Naive thymus-derived CD4-positive, alpha-beta T cell (primary cell): Measurements from ENCODE around the gene TMPRSS13. TPM values are rescaled to one million over a fixed set of nuclear protein-coding genes. Genes with fewer than 3 reads are reported as not detected.

Experiments
- ATAC-seq: fragments of 150-1000 bp; cut with Tn5 transposase; 2 replicates; pipeline ENCODE4 v1.10.0; 2021; ENCODE audit warnings: mild to moderate bottlenecking, moderate library complexity
- CTCF ChIA-PET: fragments of 350-600 bp; sonication (Branson Sonifier 250); formaldehyde crosslinking; loops from one replicate; lab custom pipeline; 2021; ENCODE audit warnings: antibody characterized with exemption; lab: Charles Lee
- POLR2A ChIA-PET: fragments of 350-600 bp; sonication (Branson Sonifier 250); formaldehyde crosslinking; loops from one replicate; lab custom pipeline; 2021; ENCODE audit warnings: antibody characterized with exemption, inconsistent platforms; lab: Charles Lee
- DNase-seq, 9 donors: peaks; one replicate each; pipeline versions ENCODE4 v3.0.0 to v3.0.0-alpha.2; 2020 to 2022; ENCODE audit warnings: mixed read lengths in 1 of 9
- H3K27ac ChIP-seq: one replicate; pipeline ENCODE4 v1.7.0; 2013; ENCODE audit warnings: mild to moderate bottlenecking, low read depth, low read length, moderate library complexity
- H3K27me3 ChIP-seq, 2 donors: one replicate each; pipeline ENCODE4 v1.7.0; 2013; ENCODE audit warnings: low read length in 2 of 2, mild to moderate bottlenecking in 2 of 2, moderate library complexity in 2 of 2; ENCODE audit not compliant: control insufficient read depth in 2 of 2, insufficient read depth in 2 of 2
- H3K36me3 ChIP-seq, 3 experiments: 1 replicate in 2 of 3; 2 replicates in 1 of 3; pipeline ENCODE4 v1.7.0; 2013; ENCODE audit warnings: low read length in 3 of 3, mild to moderate bottlenecking in 3 of 3, moderate library complexity in 1 of 3; ENCODE audit not compliant: insufficient read depth in 3 of 3, control insufficient read depth in 2 of 3
- H3K4me1 ChIP-seq, 2 donors: one replicate each; pipeline ENCODE4 v1.7.0; 2013; ENCODE audit warnings: low read length in 2 of 2, mild to moderate bottlenecking in 2 of 2, moderate library complexity in 1 of 2; ENCODE audit not compliant: control insufficient read depth in 2 of 2, insufficient read depth in 2 of 2
- H3K4me3 ChIP-seq: 2 replicates; pipeline ENCODE4 v1.7.0; 2013; ENCODE audit warnings: mild to moderate bottlenecking, low read length
- H3K9me3 ChIP-seq, 3 experiments: 1 replicate in 2 of 3; 2 replicates in 1 of 3; pipeline ENCODE4 v1.7.0; 2013; ENCODE audit warnings: low read length in 3 of 3; ENCODE audit not compliant: control insufficient read depth in 2 of 3
- H3K27ac Mint-ChIP-seq, 9 donors: one replicate each; pipeline ENCODE4 v1.8.0; 2020 to 2022; ENCODE audit warnings: mixed read lengths in 9 of 9, mild to moderate bottlenecking in 8 of 9, moderate library complexity in 5 of 9, inconsistent platforms in 2 of 9
- H3K27me3 Mint-ChIP-seq, 5 donors: one replicate each; pipeline ENCODE4 v1.8.0; 2021 to 2022; ENCODE audit warnings: mixed read lengths in 5 of 5, mild to moderate bottlenecking in 1 of 5
- H3K36me3 Mint-ChIP-seq, 5 donors: one replicate each; pipeline ENCODE4 v1.8.0; 2020 to 2022; ENCODE audit warnings: mixed read lengths in 5 of 5, mild to moderate bottlenecking in 3 of 5, inconsistent platforms in 1 of 5
- H3K4me1 Mint-ChIP-seq, 7 donors: one replicate each; pipeline ENCODE4 v1.8.0; 2020 to 2022; ENCODE audit warnings: mixed read lengths in 7 of 7, mild to moderate bottlenecking in 3 of 7, inconsistent platforms in 1 of 7
- H3K4me3 Mint-ChIP-seq, 10 donors: one replicate each; pipeline ENCODE4 v1.8.0; 2020 to 2022; ENCODE audit warnings: mild to moderate bottlenecking in 10 of 10, mixed read lengths in 10 of 10, moderate library complexity in 6 of 10, inconsistent platforms in 2 of 10
- H3K9me3 Mint-ChIP-seq, 11 donors: one replicate each; pipeline ENCODE4 v1.8.0; 2020 to 2022; ENCODE audit warnings: mixed read lengths in 11 of 11, mild to moderate bottlenecking in 4 of 11, inconsistent platforms in 1 of 11, moderate library complexity in 1 of 11
- intact Hi-C, 2 donors: fragments of 100-400 bp; cut with micrococcal nuclease; formaldehyde crosslinking; loops; one replicate each; pipeline ENCODE4 v1.15.1; 2023
- polyA plus RNA-seq, 2 donors: library from polyadenylated mRNA; unstranded; fragments of 300-500 nt; fragmentation: Illumina TruSeq; gene quantifications; one replicate each; pipeline ENCODE4 v1.2.3, GENCODE V29; 2021
- total RNA-seq, 6 experiments: library from RNA in 5 of 6; stranded (reverse) in 5 of 6; gene quantifications; 1 replicate in 5 of 6; 2 replicates in 1 of 6; pipeline ENCODE4 v1.2.3 and lab custom pipeline; 2021 to 2026

TMPRSS13 gene
- total and polyA plus RNA-seq, 7 experiments from 2014 or later, result 0.47 to 4.1 (median 3.0) TPM

DNA sequence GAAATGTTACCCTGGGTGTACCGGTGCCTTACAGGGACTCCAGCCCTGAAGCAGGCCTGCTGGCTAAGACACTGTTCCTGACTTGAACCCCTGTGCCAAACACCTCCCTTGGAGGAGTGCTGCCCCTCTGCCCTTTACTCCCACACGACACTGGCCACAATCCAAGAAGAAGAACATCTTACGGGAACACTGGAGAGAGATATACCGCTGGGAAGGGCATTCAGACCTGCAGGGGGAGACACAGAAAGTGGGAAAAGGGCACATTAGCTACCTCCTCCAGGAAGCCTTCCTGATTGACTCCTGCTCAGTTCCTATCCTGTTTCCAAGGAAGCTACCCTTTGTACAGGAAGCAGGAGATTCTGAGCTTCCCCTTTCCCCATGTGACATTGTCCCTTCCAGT is 18.7 kb downstream of the TMPRSS13 start:
- H3K27ac ChIP-seq, result no peak overlapping the region
- no peak overlapping the region for H3K4me3 ChIP-seq
- Mint-ChIP-seq H3K9me3 (peaks cover 0 to 1% (median 0%) of the 10 kb centered on the region in 11 donors), H3K4me3 (no peak overlapping the region), H3K36me3 (no peaks in the 10 kb centered on the region), H3K27me3 (peaks cover 0 to 4% (median 0%) of the 10 kb centered on the region in 5 donors), H3K4me1 (peaks cover 0 to 27% (median 0%) of the 10 kb centered on the region in 7 donors), H3K27ac (no peak overlapping the region)
- DNase-seq, result no peak
- no peaks in the 10 kb centered on the region for H3K27me3 ChIP-seq
- H3K4me1 ChIP-seq, result no peaks in the 10 kb centered on the region
- CTCF ChIA-PET, result no interaction called here
- no peaks in the 10 kb centered on the region for H3K9me3 ChIP-seq
- intact Hi-C loops, result no loop called here
- ATAC-seq, result no peak
- POLR2A ChIA-PET, result no interaction called here
- H3K36me3 ChIP-seq, result no peaks in the 10 kb centered on the region

DNA sequence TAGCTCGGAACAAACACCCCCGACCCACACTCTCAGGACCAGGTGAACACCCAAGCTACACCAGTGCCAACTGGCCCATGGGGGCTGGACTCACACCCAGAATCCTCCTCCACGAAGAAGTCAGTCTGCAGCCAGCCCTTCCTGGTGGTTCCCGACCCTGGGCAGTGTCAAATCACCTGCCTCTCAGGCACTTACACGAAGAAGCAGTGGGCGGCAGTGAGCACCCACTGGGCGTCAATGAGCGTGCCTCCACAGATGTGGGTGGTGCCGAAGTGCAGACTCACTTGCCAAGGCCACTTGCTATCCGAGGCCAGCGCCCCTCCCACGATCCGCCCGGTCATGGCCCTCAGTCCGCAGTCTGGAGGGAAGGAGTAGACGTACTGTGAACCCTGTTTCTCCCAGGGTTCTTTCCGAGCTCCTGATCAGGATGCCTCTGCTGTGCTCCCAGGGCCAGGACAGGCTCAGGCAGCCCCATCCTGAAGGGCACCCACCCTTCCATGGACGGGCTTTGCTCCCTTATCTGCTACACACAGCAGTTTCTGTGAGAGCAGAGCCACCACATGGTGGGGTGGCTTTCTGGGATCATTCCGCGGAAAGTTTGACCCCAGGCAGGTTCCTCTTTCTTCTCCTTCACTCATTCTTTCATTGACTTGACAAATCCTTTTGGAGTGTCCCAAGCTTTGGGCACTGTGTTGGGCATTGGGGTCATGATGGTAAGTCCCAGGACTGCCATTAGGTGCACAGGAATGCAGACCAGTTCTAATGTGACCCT is 19.4 kb downstream of the TMPRSS13 start:
- H3K27me3 ChIP-seq, result no peaks in the 10 kb centered on the region
- Mint-ChIP-seq H3K27me3 (peaks cover 0 to 4% (median 0%) of the 10 kb centered on the region in 5 donors), H3K4me3 (no peak overlapping the region), H3K4me1 (peaks cover 0 to 24% (median 0%) of the 10 kb centered on the region in 7 donors), H3K27ac (peak overlapping the region in 1 of 9 donors; percentile 44), H3K9me3 (peaks cover 0 to 1% (median 0%) of the 10 kb centered on the region in 11 donors), H3K36me3 (no peaks in the 10 kb centered on the region)
- H3K9me3 ChIP-seq, result no peaks in the 10 kb centered on the region
- no peaks in the 10 kb centered on the region for H3K36me3 ChIP-seq
- DNase-seq (no peak), ATAC-seq (no peak)
- H3K4me1 ChIP-seq, result no peaks in the 10 kb centered on the region
- intact Hi-C loops, result loop anchor here in 1 of 2 donors (5.0 kb wide), 1 partner anchor 87 kb away; the partner anchor contains the start of gene FXYD2
- H3K27ac ChIP-seq, result no peak overlapping the region
- no peak overlapping the region for H3K4me3 ChIP-seq
- CTCF ChIA-PET, result no interaction called here
- POLR2A ChIA-PET, result no interaction called here

DNA sequence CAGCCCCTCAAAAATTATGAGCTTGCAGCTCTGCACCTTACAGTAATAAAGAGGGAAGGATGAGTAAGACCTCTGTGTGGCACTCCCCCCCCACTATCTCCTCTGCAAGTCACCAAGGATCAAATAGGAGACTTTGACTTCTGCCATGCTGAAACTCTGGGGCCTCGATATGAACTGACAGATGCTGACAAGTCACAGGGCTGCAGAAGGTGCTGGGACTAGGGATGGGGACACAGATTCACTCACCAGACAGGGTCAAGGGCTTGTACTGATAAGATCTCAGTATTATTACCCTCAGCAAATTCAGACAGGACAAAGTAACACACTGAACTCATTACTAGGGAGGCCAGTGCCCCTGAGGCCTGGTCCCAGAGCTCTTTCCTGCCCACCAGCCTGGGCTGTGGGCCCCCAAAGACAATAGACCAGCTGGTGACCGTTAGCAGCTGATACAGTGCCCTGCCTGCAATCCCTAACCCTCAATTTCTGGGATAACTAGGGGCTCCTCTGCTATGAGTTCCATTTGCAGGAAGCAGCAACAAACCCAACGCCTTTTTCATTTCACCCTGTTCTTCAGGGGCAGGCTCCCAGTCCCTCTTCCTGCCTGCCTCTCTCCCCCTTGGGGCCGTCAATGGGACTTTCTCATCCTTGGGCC is 20.1 kb downstream of the TMPRSS13 start:
- Mint-ChIP-seq H3K36me3 (no peaks in the 10 kb centered on the region), H3K4me1 (peaks cover 0 to 24% (median 0%) of the 10 kb centered on the region in 7 donors), H3K27me3 (peaks cover 0 to 4% (median 0%) of the 10 kb centered on the region in 5 donors), H3K4me3 (no peak overlapping the region), H3K27ac (peak overlapping the region in 1 of 9 donors; percentile 44), H3K9me3 (no peaks in the 10 kb centered on the region)
- Histone ChIP-seq H3K36me3 (no peaks in the 10 kb centered on the region), H3K4me3 (no peak overlapping the region), H3K27me3 (no peaks in the 10 kb centered on the region), H3K4me1 (no peaks in the 10 kb centered on the region), H3K27ac (no peak overlapping the region), H3K9me3 (no peaks in the 10 kb centered on the region)
- DNase-seq, result no peak
- intact Hi-C loops, result loop anchor here in 1 of 2 donors (5.0 kb wide), 1 partner anchor 87 kb away; the partner anchor contains the start of gene FXYD2
- CTCF ChIA-PET, result no interaction called here
- no peak for ATAC-seq
- POLR2A ChIA-PET, result no interaction called here

DNA sequence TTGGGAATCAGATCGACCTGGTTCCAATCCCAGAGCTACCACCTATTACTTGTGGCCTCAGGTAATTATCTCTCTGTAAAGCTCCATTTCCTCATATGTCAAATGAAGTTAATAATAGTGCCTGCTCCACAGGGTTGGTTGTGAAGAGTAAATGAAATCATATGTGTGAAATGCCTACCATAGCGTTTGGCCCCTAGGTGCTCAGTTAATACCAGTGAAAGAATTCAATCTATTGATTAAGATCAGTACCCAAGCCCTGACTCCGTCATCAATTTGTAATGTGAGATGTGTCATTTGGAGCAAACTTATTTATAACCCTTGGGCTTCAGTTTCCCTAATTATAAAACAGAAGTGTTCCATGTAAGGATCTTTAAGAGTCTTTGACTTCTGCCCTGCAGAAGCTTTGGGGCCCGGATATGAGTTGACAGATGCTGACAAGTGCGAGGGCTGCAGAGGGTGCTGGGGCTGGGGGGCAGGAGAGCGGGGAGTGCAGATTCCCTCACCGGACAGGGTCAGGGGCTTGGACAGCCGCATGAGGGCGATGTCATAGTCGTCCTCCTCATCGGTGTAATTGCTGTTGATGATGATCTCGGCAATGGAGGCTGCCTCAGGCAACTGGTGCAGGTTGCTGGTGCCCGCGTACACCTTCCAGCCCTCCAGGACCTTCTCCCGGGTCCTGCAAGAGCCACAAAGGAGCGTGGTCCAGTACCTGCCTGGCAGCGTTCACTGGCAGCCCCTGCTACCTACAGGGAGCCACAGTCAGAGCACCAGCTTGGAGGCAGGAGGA is 20.9 kb downstream of the TMPRSS13 start:
- Histone ChIP-seq H3K9me3 (no peaks in the 10 kb centered on the region), H3K4me3 (no peak overlapping the region), H3K27ac (no peak overlapping the region), H3K36me3 (no peaks in the 10 kb centered on the region), H3K27me3 (no peaks in the 10 kb centered on the region), H3K4me1 (no peaks in the 10 kb centered on the region)
- ATAC-seq (no peak), DNase-seq (no peak)
- ChIA-PET POLR2A (no interaction called here), CTCF (no interaction called here)
- H3K27ac Mint-ChIP-seq, result peak overlapping the region in 1 of 9 donors; percentile 83
- H3K4me1 Mint-ChIP-seq, result peaks cover 0 to 24% (median 0%) of the 10 kb centered on the region in 7 donors
- peak overlapping the region in 1 of 10 donors; percentile 63 for H3K4me3 Mint-ChIP-seq
- peaks cover 0 to 4% (median 0%) of the 10 kb centered on the region in 5 donors for H3K27me3 Mint-ChIP-seq
- no peaks in the 10 kb centered on the region for H3K36me3 Mint-ChIP-seq
- H3K9me3 Mint-ChIP-seq, result no peaks in the 10 kb centered on the region
- intact Hi-C loops, result loop anchor here in 1 of 2 donors (5.0 kb wide), 1 partner anchor 86 kb away; the partner anchor contains the start of gene FXYD2

DNA sequence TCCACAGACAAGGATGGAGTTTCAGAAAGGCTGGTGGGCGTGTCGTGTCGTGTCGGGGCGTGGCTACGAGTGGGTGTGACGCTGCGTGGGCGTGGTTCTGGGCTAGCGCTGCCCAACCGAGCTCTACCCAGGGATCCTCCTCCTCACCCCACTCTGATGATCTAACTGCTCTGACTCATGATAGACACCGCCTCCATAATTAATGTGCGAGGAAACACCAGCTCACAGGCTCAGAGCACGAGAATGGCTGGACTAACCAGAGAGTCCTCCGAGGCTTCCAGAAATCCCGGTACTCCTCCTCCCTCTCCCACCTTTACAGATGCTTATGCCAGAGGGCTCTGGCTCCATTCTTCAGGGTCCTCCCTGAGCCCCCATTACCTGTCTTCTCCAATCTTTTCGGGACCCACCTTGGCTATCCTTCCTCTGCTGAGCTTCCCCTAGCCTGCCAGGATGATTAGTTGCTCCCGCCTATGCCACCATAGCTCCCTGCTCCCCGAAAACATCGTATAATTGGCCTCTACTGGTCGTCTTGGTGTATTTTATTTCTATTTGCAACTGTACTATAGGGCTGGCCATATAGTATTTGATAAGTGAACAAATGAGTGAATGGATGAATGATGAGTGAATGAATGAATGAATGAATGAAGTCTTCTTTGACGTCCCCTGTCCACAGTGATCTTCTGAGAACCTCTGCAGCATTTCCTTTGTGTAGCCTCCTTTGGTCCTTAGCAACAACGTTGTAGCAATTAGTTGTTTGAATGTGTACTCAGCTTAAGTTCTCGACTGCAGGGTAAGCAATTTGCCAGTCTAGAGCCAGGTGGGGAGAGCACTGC is 21.7 kb downstream of the TMPRSS13 start:
- ATAC-seq, result peak; percentile 99
- no peak overlapping the region for H3K4me3 ChIP-seq

More for the DNA sequence above, 21.7 kb downstream of the TMPRSS13 start:
- no peaks in the 10 kb centered on the region for H3K36me3 ChIP-seq
- H3K4me1 ChIP-seq, result no peaks in the 10 kb centered on the region
- no peaks in the 10 kb centered on the region for H3K9me3 ChIP-seq
- Mint-ChIP-seq H3K9me3 (no peaks in the 10 kb centered on the region), H3K4me3 (peak overlapping the region in 1 of 10 donors; percentile 63), H3K27ac (peak overlapping the region in 2 of 9 donors; percentile 3 to 83), H3K36me3 (no peaks in the 10 kb centered on the region), H3K27me3 (peaks cover 0 to 2% (median 0%) of the 10 kb centered on the region in 5 donors), H3K4me1 (peaks cover 0 to 20% (median 0%) of the 10 kb centered on the region in 7 donors)
- no peaks in the 10 kb centered on the region for H3K27me3 ChIP-seq
- H3K27ac ChIP-seq, result no peak overlapping the region
- ChIA-PET CTCF (no interaction called here), POLR2A (no interaction called here)
- intact Hi-C loops, result loop anchor here in 1 of 2 donors (5.0 kb wide), 1 partner anchor 85 kb away; the partner anchor contains the start of gene FXYD2
- peak in 5 of 9 donors; percentile 11 to 81 (median 28) for DNase-seq
